K562 (cell line): ENCODE results near the gene LAMA3.

Source experiments
- CTCF ChIP-seq, 3 experiments: IDR thresholded peaks in 2 of 3; conservative IDR thresholded peaks in 1 of 3; 2 replicates each; pipeline ENCODE4 v1.5.1; 2011 to 2012; ENCODE audit warnings: low read length in 3 of 3, mild to moderate bottlenecking in 3 of 3, control low read depth in 2 of 3, improper control_type of control experiment in 1 of 3, inconsistent platforms in 1 of 3, low read depth in 1 of 3, mixed read lengths in 1 of 3, moderate library complexity in 1 of 3; ENCODE audit not compliant: insufficient read depth in 2 of 3
- ETS1 ChIP-seq: conservative IDR thresholded peaks from 2 replicates; pipeline ENCODE4 v1.6.1; 2011; ENCODE audit warnings: low read depth, mild to moderate bottlenecking, low read length; ENCODE audit not compliant: control insufficient read depth
- EZH2 ChIP-seq: IDR thresholded peaks from 2 replicates; pipeline ENCODE4 v1.6.1; 2012; ENCODE audit warnings: low read depth, mild to moderate bottlenecking, inconsistent platforms, low read length, borderline replicate concordance
- GABPA ChIP-seq: fragments of 200-800 bp; sonication (Bioruptor generic); conservative IDR thresholded peaks from 2 replicates; pipeline ENCODE4 v1.6.1; 2016; ENCODE audit warnings: low read depth, missing genetic modification characterization, missing compliant biosample characterization
- GABPB1 ChIP-seq: sonication (generic); formaldehyde crosslinking; IDR thresholded peaks from 2 replicates; pipeline ENCODE4 v1.8.0; 2022; ENCODE audit warnings: mild to moderate bottlenecking, missing genetic modification reagents
- GATAD2B ChIP-seq: fragments of 450-650 bp; IDR thresholded peaks from 2 replicates; pipeline ENCODE4 v1.6.1; 2017; ENCODE audit warnings: mild to moderate bottlenecking, borderline replicate concordance
- KDM5B ChIP-seq: fragments of 200-600 bp; sonication (generic); IDR thresholded peaks from 2 replicates; pipeline ENCODE4 v1.6.1; 2012; ENCODE audit warnings: low read depth, mild to moderate bottlenecking, moderate library complexity, low read length, control low read depth, inconsistent platforms; ENCODE audit not compliant: insufficient replicate concordance
- L3MBTL2 ChIP-seq: fragments of 450-650 bp; IDR thresholded peaks from 2 replicates; pipeline ENCODE4 v1.6.1; 2016; ENCODE audit warnings: mild to moderate bottlenecking, moderate library complexity
- POLR2AphosphoS5 ChIP-seq: IDR thresholded peaks from 2 replicates; pipeline ENCODE4 v1.6.1; 2011; ENCODE audit warnings: mild to moderate bottlenecking, low read depth, low read length, moderate library complexity; ENCODE audit not compliant: control insufficient read depth, insufficient read depth
- ZBTB33 ChIP-seq: sonication (generic); formaldehyde crosslinking; IDR thresholded peaks from 2 replicates; pipeline ENCODE4 v1.8.1; 2023; ENCODE audit warnings: mild to moderate bottlenecking, missing genetic modification reagents
- ZNF217 ChIP-seq: sonication (generic); formaldehyde crosslinking; IDR thresholded peaks from 2 replicates; pipeline ENCODE4 v1.8.0; 2022; ENCODE audit warnings: mild to moderate bottlenecking, missing genetic modification reagents
- ZNF436 ChIP-seq: fragments of 250-450, 450-650 bp; sonication (Bioruptor Pico); formaldehyde crosslinking; IDR thresholded peaks from 2 replicates; pipeline ENCODE4 v1.7.0; 2020; ENCODE audit warnings: mild to moderate bottlenecking
- ZNF449 ChIP-seq: fragments of 250-450 bp; sonication (Bioruptor Pico); IDR thresholded peaks from 2 replicates; pipeline ENCODE4 v1.8.0; 2022; ENCODE audit warnings: moderate library complexity, mild to moderate bottlenecking, inconsistent platforms
- ZNF696 ChIP-seq: fragments of 250-450 bp; sonication (Bioruptor Pico); conservative IDR thresholded peaks from 2 replicates; pipeline ENCODE4 v1.4.0; 2020; ENCODE audit warnings: mild to moderate bottlenecking, moderate library complexity

GRCh38 chr18:23861326-23861725 lies 172.1 kb downstream of the LAMA3 start:
- no peak for TF ChIP-seq KDM5B
- TF ChIP-seq ZBTB33 (CRISPR knock-in tag), result no peak
- no peak for TF ChIP-seq ZNF449
- TF ChIP-seq GABPA (tag), result no peak
- TF ChIP-seq ETS1, result no peak
- no peak for TF ChIP-seq ZNF696 (CRISPR knock-in tag)
- TF ChIP-seq GABPB1 (CRISPR knock-in tag), result no peak
- TF ChIP-seq ZNF436, result no peak
- no peak for TF ChIP-seq EZH2
- TF ChIP-seq ZNF217 (CRISPR knock-in tag), result no peak
- no peak for TF ChIP-seq CTCF (IDR thresholded peaks at IDR 0.05 in 2 of 3, conservative IDR thresholded peaks at IDR 0.05 in 1 of 3; ENCODE audit: insufficient read depth in 2 of 3, low read depth in 1 of 3, low read length in 3 of 3)
- no peak for TF ChIP-seq POLR2AphosphoS5
- no peak for TF ChIP-seq L3MBTL2
- TF ChIP-seq GATAD2B, result no peak
